Stimulated activated CD4-positive, alpha-beta T cell treated with anti-CD3 and anti-CD28 coated beads, Interleukin-4, amount 100 ng/mL, for 4 hours (primary cell): ENCODE data around the gene TNFRSF25.
"Not testable (repeated sequence)": the region's sequence is repeated elsewhere in the genome, so short reads cannot be mapped to it uniquely, and the experiment has no call there.

ENCODE experiments used
- DNase-seq, 2 experiments: peaks; one replicate each; pipeline ENCODE4 v3.0.0-alpha.2; 2020

Gene TNFRSF25

GRCh38 chr1:6467744-6468688, 2.0 kb upstream of the TNFRSF25 start:
- no peak for DNase-seq

- DNase-seq, result no peak
Observed at GRCh38 chr1:6467224-6467623, 1.3 kb upstream of the TNFRSF25 start.

GRCh38 chr1:6466751-6467150, 778 bp upstream of the TNFRSF25 start:
- DNase-seq, result no peak

GRCh38 chr1:6465461-6466005, 440 bp downstream of the TNFRSF25 start:
- DNase-seq, result peak; percentile 54

GRCh38 chr1:6464915-6465314, 1.1 kb downstream of the TNFRSF25 start:
- no peak for DNase-seq

GRCh38 chr1:6464514-6464836, 1.5 kb downstream of the TNFRSF25 start:
- peak; percentile 39 to 45 for DNase-seq

- no peak for DNase-seq
Observed at GRCh38 chr1:6463120-6463412, 2.9 kb downstream of the TNFRSF25 start.

- no peak for DNase-seq
Observed at GRCh38 chr1:6462412-6463119, 3.4 kb downstream of the TNFRSF25 start.

- peak in 1 of 2 experiments; percentile 50 for DNase-seq
Observed at GRCh38 chr1:6461538-6462411, 4.2 kb downstream of the TNFRSF25 start.

GRCh38 chr1:6461051-6461530, 4.9 kb downstream of the TNFRSF25 start:
- DNase-seq, result no peak

GRCh38 chr1:6460301-6461050, 5.5 kb downstream of the TNFRSF25 start:
- peak; percentile 83 to 96 for DNase-seq

- DNase-seq, result peak in 1 of 2 experiments; percentile 55
Observed at GRCh38 chr1:6459850-6460265, 6.1 kb downstream of the TNFRSF25 start.

- DNase-seq, result no peak
Observed at GRCh38 chr1:6456800-6457466, 9.0 kb downstream of the TNFRSF25 start.

- DNase-seq, result not testable (repeated sequence)
Observed at GRCh38 chr1:6455752-6456520, 10.0 kb downstream of the TNFRSF25 start.

- DNase-seq, result peak in 1 of 2 experiments; percentile 34
Observed at GRCh38 chr1:6454856-6455751, 10.9 kb downstream of the TNFRSF25 start.

- not testable (repeated sequence) for DNase-seq
Observed at GRCh38 chr1:6453895-6454855, 11.8 kb downstream of the TNFRSF25 start.

GRCh38 chr1:6450943-6451373, 15.0 kb downstream of the TNFRSF25 start:
- no peak for DNase-seq

GRCh38 chr1:6450486-6450885, 15.5 kb downstream of the TNFRSF25 start:
- DNase-seq, result not testable (repeated sequence)
